CD8-positive, alpha-beta memory T cell (primary cell): ENCODE measurements around the gene KLHDC8A. TPM values are rescaled to one million over a fixed set of nuclear protein-coding genes. Genes with fewer than 3 reads are reported as not detected.

ENCODE experiments used
- CTCF ChIA-PET: fragments of 350-600 bp; sonication (Branson Sonifier 250); formaldehyde crosslinking; loops from one replicate; lab custom pipeline; 2021; ENCODE audit warnings: antibody characterized with exemption; lab: Charles Lee
- POLR2A ChIA-PET: fragments of 350-600 bp; sonication (Branson Sonifier 250); formaldehyde crosslinking; loops from one replicate; lab custom pipeline; 2021; ENCODE audit warnings: antibody characterized with exemption; lab: Charles Lee
- DNase-seq, 5 donors: peaks; one replicate each; pipeline versions ENCODE4 v3.0.0 to v3.0.0-alpha.2; 2020 to 2022; ENCODE audit warnings: mixed read lengths in 1 of 5
- H3K27ac ChIP-seq: one replicate; pipeline ENCODE4 v1.7.0; 2013; ENCODE audit warnings: low read depth, mild to moderate bottlenecking, low read length, moderate library complexity
- H3K27me3 ChIP-seq: 2 replicates; pipeline ENCODE4 v1.7.0; 2013; ENCODE audit warnings: low read length, mild to moderate bottlenecking; ENCODE audit not compliant: insufficient read depth, poor library complexity, severe bottlenecking
- H3K36me3 ChIP-seq: 2 replicates; pipeline ENCODE4 v1.7.0; 2013; ENCODE audit warnings: mild to moderate bottlenecking, low read length, moderate library complexity; ENCODE audit not compliant: insufficient read depth
- H3K4me1 ChIP-seq: 2 replicates; pipeline ENCODE4 v1.7.0; 2013; ENCODE audit warnings: mild to moderate bottlenecking, low read length, moderate library complexity; ENCODE audit not compliant: insufficient read depth
- H3K4me3 ChIP-seq: 2 replicates; pipeline ENCODE4 v1.7.0; 2013; ENCODE audit warnings: mild to moderate bottlenecking, low read length
- H3K9me3 ChIP-seq: 2 replicates; pipeline ENCODE4 v1.7.0; 2013; ENCODE audit warnings: mild to moderate bottlenecking, low read length
- H3K27ac Mint-ChIP-seq, 8 donors: one replicate each; pipeline ENCODE4 v1.8.0; 2020 to 2021; ENCODE audit warnings: mixed read lengths in 8 of 8, mild to moderate bottlenecking in 6 of 8, inconsistent platforms in 3 of 8, moderate library complexity in 3 of 8
- H3K27me3 Mint-ChIP-seq, 2 donors: one replicate each; pipeline ENCODE4 v1.8.0; 2020 to 2021; ENCODE audit warnings: mixed read lengths in 2 of 2, mild to moderate bottlenecking in 1 of 2, moderate library complexity in 1 of 2
- H3K36me3 Mint-ChIP-seq, 3 donors: one replicate each; pipeline ENCODE4 v1.8.0; 2020 to 2021; ENCODE audit warnings: mixed read lengths in 3 of 3, inconsistent platforms in 1 of 3, mild to moderate bottlenecking in 1 of 3
- H3K4me1 Mint-ChIP-seq, 3 donors: one replicate each; pipeline ENCODE4 v1.8.0; 2020 to 2021; ENCODE audit warnings: mixed read lengths in 3 of 3, inconsistent platforms in 1 of 3, mild to moderate bottlenecking in 1 of 3
- H3K4me3 Mint-ChIP-seq, 7 donors: one replicate each; pipeline ENCODE4 v1.8.0; 2020 to 2021; ENCODE audit warnings: mixed read lengths in 7 of 7, mild to moderate bottlenecking in 6 of 7, moderate library complexity in 4 of 7, inconsistent platforms in 2 of 7
- H3K9me3 Mint-ChIP-seq, 5 donors: one replicate each; pipeline ENCODE4 v1.8.0; 2020 to 2022; ENCODE audit warnings: mixed read lengths in 5 of 5, mild to moderate bottlenecking in 3 of 5, moderate library complexity in 2 of 5, inconsistent platforms in 1 of 5
- polyA plus RNA-seq: library from polyadenylated mRNA; unstranded; fragments of 300-500 nt; fragmentation: Illumina TruSeq; gene quantifications from one replicate; pipeline ENCODE4 v1.2.3, GENCODE V29; 2021
- total RNA-seq, 2 experiments: library from RNA; stranded (reverse); gene quantifications; one replicate each; pipeline ENCODE4 v1.2.3, GENCODE V29; 2021

KLHDC8A gene
- total and polyA plus RNA-seq, 3 experiments from 2014 or later = not detected

- Mint-ChIP-seq H3K27me3 (peaks cover 0 to 18% of the 10 kb centered on the region in 2 donors), H3K4me3 (no peak overlapping the region), H3K4me1 (peaks cover 10 to 13% (median 11%) of the 10 kb centered on the region in 3 donors), H3K36me3 (peaks cover 0 to 3% (median 0%) of the 10 kb centered on the region in 3 donors), H3K9me3 (no peaks in the 10 kb centered on the region), H3K27ac (no peak overlapping the region)
- no peak overlapping the region for H3K4me3 ChIP-seq
- peaks cover 9% of the 10 kb centered on the region for H3K27me3 ChIP-seq
- no peak overlapping the region for H3K27ac ChIP-seq
- no peaks in the 10 kb centered on the region for H3K9me3 ChIP-seq
- peaks cover 9% of the 10 kb centered on the region for H3K4me1 ChIP-seq
- ChIA-PET POLR2A (interaction anchor here (0.5 to 1.0 kb wide), 2 partner anchors 41 to 56 kb away, joined by 3 read pairs; no protein-coding TSS in a partner anchor), CTCF (interaction anchor here (1.2 to 40.7 kb wide), 3 partner anchors 24 to 58 kb away, joined by 3 to 1351 read pairs (median 3); no protein-coding TSS in a partner anchor)
- no peak for DNase-seq
- H3K36me3 ChIP-seq = no peaks in the 10 kb centered on the region
Observed at GRCh38 chr1:205329719-205330118, 27.0 kb downstream of the KLHDC8A start.

GRCh38 chr1:205328476-205328875 is 28.2 kb downstream of the KLHDC8A start:
- H3K27me3 Mint-ChIP-seq = peaks cover 0 to 18% of the 10 kb centered on the region in 2 donors
- no peak overlapping the region for H3K27ac ChIP-seq
- peaks cover 9% of the 10 kb centered on the region for H3K27me3 ChIP-seq
- no peaks in the 10 kb centered on the region for H3K9me3 Mint-ChIP-seq
- no peak overlapping the region for H3K27ac Mint-ChIP-seq
- H3K4me3 ChIP-seq = no peak overlapping the region
- no peaks in the 10 kb centered on the region for H3K36me3 ChIP-seq
- peaks cover 10% of the 10 kb centered on the region for H3K4me1 ChIP-seq
- no peaks in the 10 kb centered on the region for H3K9me3 ChIP-seq
- peaks cover 0 to 3% (median 0%) of the 10 kb centered on the region in 3 donors for H3K36me3 Mint-ChIP-seq
- POLR2A ChIA-PET = no interaction called here
- H3K4me1 Mint-ChIP-seq = peaks cover 19 to 23% (median 21%) of the 10 kb centered on the region in 3 donors
- H3K4me3 Mint-ChIP-seq = no peak overlapping the region
- DNase-seq = no peak
- CTCF ChIA-PET = interaction anchor here (1.4 to 40.7 kb wide), 2 partner anchors 25 to 56 kb away, joined by 3 to 1351 read pairs; no protein-coding TSS in a partner anchor

- DNase-seq = no peak
- Mint-ChIP-seq H3K4me3 (no peak overlapping the region), H3K27ac (no peak overlapping the region), H3K4me1 (peaks cover 26 to 31% (median 26%) of the 10 kb centered on the region in 3 donors), H3K27me3 (peaks cover 0 to 18% of the 10 kb centered on the region in 2 donors), H3K36me3 (peaks cover 0 to 3% (median 0%) of the 10 kb centered on the region in 3 donors), H3K9me3 (no peaks in the 10 kb centered on the region)
- H3K36me3 ChIP-seq = no peaks in the 10 kb centered on the region
- no peak overlapping the region for H3K4me3 ChIP-seq
- H3K27me3 ChIP-seq = peaks cover 9% of the 10 kb centered on the region
- H3K4me1 ChIP-seq = peaks cover 16% of the 10 kb centered on the region
- ChIA-PET POLR2A (no interaction called here), CTCF (interaction anchor here (1.2 to 40.7 kb wide), 3 partner anchors 11 to 55 kb away, joined by 3 to 1351 read pairs (median 43); no protein-coding TSS in a partner anchor)
- no peak overlapping the region for H3K27ac ChIP-seq
- no peaks in the 10 kb centered on the region for H3K9me3 ChIP-seq
Observed at GRCh38 chr1:205326812-205327466, 29.8 kb downstream of the KLHDC8A start.

GRCh38 chr1:205325334-205325884 is 31.3 kb downstream of the KLHDC8A start:
- Mint-ChIP-seq H3K4me3 (peak overlapping the region in 4 of 7 donors; percentile 45 to 65 (median 62)), H3K27me3 (peaks cover 0 to 18% of the 10 kb centered on the region in 2 donors), H3K36me3 (peaks cover 0 to 10% (median 1%) of the 10 kb centered on the region in 3 donors), H3K27ac (peak overlapping the region in 4 of 8 donors; percentile 9 to 61 (median 48)), H3K9me3 (no peaks in the 10 kb centered on the region), H3K4me1 (peaks cover 29 to 36% (median 35%) of the 10 kb centered on the region in 3 donors)
- H3K27me3 ChIP-seq = peaks cover 8% of the 10 kb centered on the region
- ChIA-PET POLR2A (interaction anchor here (0.6 to 2.1 kb wide), 5 partner anchors 27 to 1996 kb away, joined by 3 to 21 read pairs (median 7); partner anchors contain the start of gene CD55), CTCF (interaction anchor here (0.7 to 40.7 kb wide), 24 partner anchors 8 to 333 kb away, joined by 3 to 1351 read pairs (median 4); no protein-coding TSS in a partner anchor)
- H3K4me1 ChIP-seq = peaks cover 19% of the 10 kb centered on the region
- no peak overlapping the region for H3K27ac ChIP-seq
- no peaks in the 10 kb centered on the region for H3K36me3 ChIP-seq
- H3K4me3 ChIP-seq = no peak overlapping the region
- no peaks in the 10 kb centered on the region for H3K9me3 ChIP-seq
- peak; percentile 29 to 65 (median 50) for DNase-seq

GRCh38 chr1:205324781-205325180 is 31.9 kb downstream of the KLHDC8A start:
- peaks cover 0 to 13% (median 1%) of the 10 kb centered on the region in 3 donors for H3K36me3 Mint-ChIP-seq
- peak overlapping the region in 1 of 8 donors; percentile 61 for H3K27ac Mint-ChIP-seq
- peak overlapping the region in 2 of 7 donors; percentile 51 to 59 for H3K4me3 Mint-ChIP-seq
- Histone ChIP-seq H3K36me3 (no peaks in the 10 kb centered on the region), H3K9me3 (no peaks in the 10 kb centered on the region), H3K27me3 (peaks cover 6% of the 10 kb centered on the region), H3K27ac (no peak overlapping the region), H3K4me3 (no peak overlapping the region), H3K4me1 (peaks cover 21% of the 10 kb centered on the region)
- DNase-seq = no peak
- H3K4me1 Mint-ChIP-seq = peaks cover 31 to 40% (median 40%) of the 10 kb centered on the region in 3 donors
- CTCF ChIA-PET = interaction anchor here (0.8 to 40.7 kb wide), 23 partner anchors 9 to 333 kb away, joined by 3 to 1351 read pairs (median 5); no protein-coding TSS in a partner anchor
- no peaks in the 10 kb centered on the region for H3K9me3 Mint-ChIP-seq
- H3K27me3 Mint-ChIP-seq = peaks cover 0 to 18% of the 10 kb centered on the region in 2 donors
- POLR2A ChIA-PET = interaction anchor here (0.6 to 2.1 kb wide), 7 partner anchors 11 to 1997 kb away, joined by 3 to 21 read pairs (median 4); partner anchors contain the start of gene CD55

- Mint-ChIP-seq H3K36me3 (peaks cover 0 to 20% (median 2%) of the 10 kb centered on the region in 3 donors), H3K27me3 (peaks cover 0 to 13% of the 10 kb centered on the region in 2 donors), H3K9me3 (no peaks in the 10 kb centered on the region), H3K27ac (peak overlapping the region in 2 of 8 donors; percentile 5 to 21), H3K4me3 (peak overlapping the region in 2 of 7 donors; percentile 1 to 100), H3K4me1 (peaks cover 39 to 50% (median 50%) of the 10 kb centered on the region in 3 donors)
- DNase-seq = no peak
- H3K4me3 ChIP-seq = no peak overlapping the region
- ChIA-PET CTCF (interaction anchor here (1.1 to 40.7 kb wide), 9 partner anchors 9 to 201 kb away, joined by 3 to 1351 read pairs (median 13); no protein-coding TSS in a partner anchor), POLR2A (interaction anchor here (1.4 to 2.1 kb wide), 3 partner anchors 10 to 50 kb away, joined by 4 to 21 read pairs (median 10); no protein-coding TSS in a partner anchor)
- H3K27me3 ChIP-seq = peaks cover 6% of the 10 kb centered on the region
- no peaks in the 10 kb centered on the region for H3K9me3 ChIP-seq
- no peaks in the 10 kb centered on the region for H3K36me3 ChIP-seq
- H3K4me1 ChIP-seq = peaks cover 31% of the 10 kb centered on the region
- H3K27ac ChIP-seq = no peak overlapping the region
Observed at GRCh38 chr1:205323794-205324193, 32.9 kb downstream of the KLHDC8A start.

- DNase-seq = no peak
- H3K4me1 ChIP-seq = peaks cover 49% of the 10 kb centered on the region
- H3K4me3 Mint-ChIP-seq = peak overlapping the region; percentile 93 to 100 (median 96)
- peaks cover 0 to 9% of the 10 kb centered on the region in 2 donors for H3K27me3 Mint-ChIP-seq
- no peaks in the 10 kb centered on the region for H3K9me3 Mint-ChIP-seq
- CTCF ChIA-PET = interaction anchor here (0.7 to 40.7 kb wide), 10 partner anchors 10 to 203 kb away, joined by 3 to 1351 read pairs (median 4); no protein-coding TSS in a partner anchor
- H3K27ac ChIP-seq = no peak overlapping the region
- H3K4me1 Mint-ChIP-seq = peaks cover 56 to 69% (median 69%) of the 10 kb centered on the region in 3 donors
- H3K9me3 ChIP-seq = no peaks in the 10 kb centered on the region
- POLR2A ChIA-PET = interaction anchor here (3.8 to 7.1 kb wide), 2 partner anchors 35 to 48 kb away, joined by 32 to 86 read pairs; no protein-coding TSS in a partner anchor
- no peaks in the 10 kb centered on the region for H3K36me3 ChIP-seq
- H3K27me3 ChIP-seq = peaks cover 4% of the 10 kb centered on the region
- peaks cover 0 to 25% (median 2%) of the 10 kb centered on the region in 3 donors for H3K36me3 Mint-ChIP-seq
- H3K4me3 ChIP-seq = peak overlapping the region; percentile 96
- H3K27ac Mint-ChIP-seq = peak overlapping the region; percentile 60 to 92 (median 75)
Observed at GRCh38 chr1:205321959-205322283, 34.8 kb downstream of the KLHDC8A start.
